8988T (cell line): Measurements from ENCODE around the gene GSTA2.
"Not testable (repeated sequence)": the region's sequence is repeated elsewhere in the genome, so short reads cannot be mapped to it uniquely, and the experiment has no call there.

ENCODE experiments used
- DNase-seq: peaks from one replicate; pipeline ENCODE4 v3.0.0; 2011

GSTA2 gene

GRCh38 chr6:52724406-52725121, 38.7 kb downstream of the GSTA2 start:
- peak; percentile 66 for DNase-seq

GRCh38 chr6:52724042-52724405, 39.3 kb downstream of the GSTA2 start:
- DNase-seq: no peak

- no peak for DNase-seq
These were observed 43.0 kb downstream of the GSTA2 start for GRCh38 chr6:52720321-52720720.

- no peak for DNase-seq
These were observed 44.7 kb downstream of the GSTA2 start for GRCh38 chr6:52718550-52718949.

GRCh38 chr6:52714761-52715160, 48.5 kb downstream of the GSTA2 start:
- not testable (repeated sequence) for DNase-seq

- no peak for DNase-seq
These were observed 51.1 kb downstream of the GSTA2 start for GRCh38 chr6:52712136-52712535.

- DNase-seq: no peak
These were observed 55.2 kb downstream of the GSTA2 start for GRCh38 chr6:52707963-52708680.

- DNase-seq: no peak
These were observed 57.3 kb downstream of the GSTA2 start for GRCh38 chr6:52706001-52706400.

- not testable (repeated sequence) for DNase-seq
These were observed 58.3 kb downstream of the GSTA2 start for GRCh38 chr6:52704781-52705502.

- no peak for DNase-seq
These were observed 59.2 kb downstream of the GSTA2 start for GRCh38 chr6:52704060-52704459.
